ENCODE results near the gene GAB2.

- TF ChIP-seq CTCF (conservative IDR thresholded peaks at IDR 0.05; ENCODE audit: low read depth, low read length) (no peak), MAFK (IDR thresholded peaks at IDR 0.05; ENCODE audit: low read depth, low read length) (no peak), POLR2A (IDR thresholded peaks at IDR 0.05; ENCODE audit: low read depth, low read length) (no peak), MXI1 (IDR thresholded peaks at IDR 0.05; ENCODE audit: borderline replicate concordance, low read depth, low read length) (no peak), BHLHE40 (IDR thresholded peaks at IDR 0.05; ENCODE audit: low read depth, low read length) (no peak), SMC3 (IDR thresholded peaks at IDR 0.05; ENCODE audit: low read depth, low read length) (no peak), CEBPB (IDR thresholded peaks at IDR 0.05; ENCODE audit: low read depth, low read length) (no peak), CHD1 (IDR thresholded peaks at IDR 0.05; ENCODE audit: low read depth, low read length) (no peak), MAZ (IDR thresholded peaks at IDR 0.05; ENCODE audit: borderline replicate concordance, low read depth, low read length) (no peak), RCOR1 (IDR thresholded peaks at IDR 0.05; ENCODE audit: insufficient replicate concordance, low read length) (no peak), RFX5 (IDR thresholded peaks at IDR 0.05; ENCODE audit: low read depth, low read length) (no peak), ELK1 (IDR thresholded peaks at IDR 0.05; ENCODE audit: borderline replicate concordance, low read depth, low read length) (no peak)
- TF ChIP-seq, protein P1, sequence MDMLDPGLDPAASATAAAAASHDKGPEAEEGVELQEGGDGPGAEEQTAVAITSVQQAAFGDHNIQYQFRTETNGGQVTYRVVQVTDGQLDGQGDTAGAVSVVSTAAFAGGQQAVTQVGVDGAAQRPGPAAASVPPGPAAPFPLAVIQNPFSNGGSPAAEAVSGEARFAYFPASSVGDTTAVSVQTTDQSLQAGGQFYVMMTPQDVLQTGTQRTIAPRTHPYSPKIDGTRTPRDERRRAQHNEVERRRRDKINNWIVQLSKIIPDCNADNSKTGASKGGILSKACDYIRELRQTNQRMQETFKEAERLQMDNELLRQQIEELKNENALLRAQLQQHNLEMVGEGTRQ (IDR thresholded peaks at IDR 0.05; ENCODE audit: low read depth, low read length) = no peak
Observed at GRCh38 chr11:78338138-78338537, 79.5 kb downstream of the GAB2 start.

Measured in IMR-90 (cell line).